Measurements from ENCODE around the gene EIF2B2. TPM values are rescaled to one million over a fixed set of nuclear protein-coding genes. Genes with fewer than 3 reads are reported as not detected.
A peak's percentile ranks its signal among the peaks of the same experiment; 100 is the strongest.

Gene EIF2B2
- total and polyA plus RNA-seq, 9 of the 15 experiments (the other 6 are each of a cell fraction or from before 2014, with no cell fraction given): 10.6 to 94.1 (median 38.9) TPM

DNA sequence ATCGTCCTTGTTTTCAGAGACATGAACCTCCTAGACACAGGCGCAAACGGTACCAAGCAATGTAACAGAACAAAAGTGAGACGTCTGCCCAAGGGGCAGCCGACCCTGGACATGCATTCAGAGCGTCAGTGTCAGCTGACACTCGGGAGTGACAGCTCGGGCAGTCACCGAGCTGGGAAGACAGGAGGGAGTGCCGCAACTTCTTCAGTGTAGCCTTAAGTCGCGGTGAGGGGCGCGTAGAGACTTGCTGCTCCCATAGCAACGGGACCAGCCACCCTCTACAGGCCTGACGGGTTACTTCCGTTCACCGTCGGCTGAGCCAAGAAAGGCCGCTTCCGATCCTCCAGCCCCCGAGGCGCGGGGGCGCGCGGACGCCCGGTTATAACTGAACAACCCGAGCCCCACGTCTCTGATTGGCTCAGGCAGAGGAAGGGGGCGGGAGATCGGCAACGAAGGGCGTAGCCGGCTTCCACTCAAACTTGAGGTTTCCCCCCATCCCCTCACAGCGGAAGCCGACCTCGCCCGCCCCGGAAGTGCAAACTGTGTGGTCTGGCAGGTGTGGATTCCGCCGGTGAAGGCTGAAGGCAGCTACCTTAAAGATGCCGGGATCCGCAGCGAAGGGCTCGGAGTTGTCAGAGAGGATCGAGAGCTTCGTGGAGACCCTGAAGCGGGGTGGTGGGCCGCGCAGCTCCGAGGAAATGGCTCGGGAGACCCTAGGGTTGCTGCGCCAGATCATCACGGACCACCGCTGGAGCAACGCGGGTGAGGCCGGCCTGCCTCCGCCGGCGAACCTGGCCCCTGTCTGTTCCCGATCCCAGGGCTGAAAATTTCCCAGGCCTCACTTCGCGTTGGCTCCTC lies at the start of gene EIF2B2 (continued):
- TF ChIP-seq IFI16 (CRISPR knock-in tag; IDR thresholded peaks at IDR 0.05) (no peak), TCF7L2 (IDR thresholded peaks at IDR 0.05; ENCODE audit: low read depth, low read length) (no peak), CEBPB (tag; IDR thresholded peaks at IDR 0.05) (no peak; the same call in 1 of the 2 replicates), LCOR (CRISPR knock-in tag; IDR thresholded peaks at IDR 0.05) (no peak), SNIP1 (IDR thresholded peaks at IDR 0.05; ENCODE audit: low read depth) (no peak), MEF2A (IDR thresholded peaks at IDR 0.05; ENCODE audit: control insufficient read depth, low read depth, low read length) (no peak), ZNF274 (IDR thresholded peaks at IDR 0.05; ENCODE audit: borderline replicate concordance, low read depth, low read length) (no peak), SMARCA5 (IDR thresholded peaks at IDR 0.05) (no peak), TCFL5 (CRISPR knock-in tag; conservative IDR thresholded peaks at IDR 0.05) (no peak), SMARCE1 (IDR thresholded peaks at IDR 0.05) (no peak), ZNF41 (CRISPR knock-in tag; conservative IDR thresholded peaks at IDR 0.05) (no peak), ZNF121 (CRISPR knock-in tag; conservative IDR thresholded peaks at IDR 0.05) (no peak)
- TF ChIP-seq, protein P1, sequence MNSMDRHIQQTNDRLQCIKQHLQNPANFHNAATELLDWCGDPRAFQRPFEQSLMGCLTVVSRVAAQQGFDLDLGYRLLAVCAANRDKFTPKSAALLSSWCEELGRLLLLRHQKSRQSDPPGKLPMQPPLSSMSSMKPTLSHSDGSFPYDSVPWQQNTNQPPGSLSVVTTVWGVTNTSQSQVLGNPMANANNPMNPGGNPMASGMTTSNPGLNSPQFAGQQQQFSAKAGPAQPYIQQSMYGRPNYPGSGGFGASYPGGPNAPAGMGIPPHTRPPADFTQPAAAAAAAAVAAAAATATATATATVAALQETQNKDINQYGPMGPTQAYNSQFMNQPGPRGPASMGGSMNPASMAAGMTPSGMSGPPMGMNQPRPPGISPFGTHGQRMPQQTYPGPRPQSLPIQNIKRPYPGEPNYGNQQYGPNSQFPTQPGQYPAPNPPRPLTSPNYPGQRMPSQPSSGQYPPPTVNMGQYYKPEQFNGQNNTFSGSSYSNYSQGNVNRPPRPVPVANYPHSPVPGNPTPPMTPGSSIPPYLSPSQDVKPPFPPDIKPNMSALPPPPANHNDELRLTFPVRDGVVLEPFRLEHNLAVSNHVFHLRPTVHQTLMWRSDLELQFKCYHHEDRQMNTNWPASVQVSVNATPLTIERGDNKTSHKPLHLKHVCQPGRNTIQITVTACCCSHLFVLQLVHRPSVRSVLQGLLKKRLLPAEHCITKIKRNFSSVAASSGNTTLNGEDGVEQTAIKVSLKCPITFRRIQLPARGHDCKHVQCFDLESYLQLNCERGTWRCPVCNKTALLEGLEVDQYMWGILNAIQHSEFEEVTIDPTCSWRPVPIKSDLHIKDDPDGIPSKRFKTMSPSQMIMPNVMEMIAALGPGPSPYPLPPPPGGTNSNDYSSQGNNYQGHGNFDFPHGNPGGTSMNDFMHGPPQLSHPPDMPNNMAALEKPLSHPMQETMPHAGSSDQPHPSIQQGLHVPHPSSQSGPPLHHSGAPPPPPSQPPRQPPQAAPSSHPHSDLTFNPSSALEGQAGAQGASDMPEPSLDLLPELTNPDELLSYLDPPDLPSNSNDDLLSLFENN (IDR thresholded peaks at IDR 0.05; ENCODE audit: low read depth in 2 of 2, low read length in 2 of 2): no peak
- TF ChIP-seq, protein P2, sequence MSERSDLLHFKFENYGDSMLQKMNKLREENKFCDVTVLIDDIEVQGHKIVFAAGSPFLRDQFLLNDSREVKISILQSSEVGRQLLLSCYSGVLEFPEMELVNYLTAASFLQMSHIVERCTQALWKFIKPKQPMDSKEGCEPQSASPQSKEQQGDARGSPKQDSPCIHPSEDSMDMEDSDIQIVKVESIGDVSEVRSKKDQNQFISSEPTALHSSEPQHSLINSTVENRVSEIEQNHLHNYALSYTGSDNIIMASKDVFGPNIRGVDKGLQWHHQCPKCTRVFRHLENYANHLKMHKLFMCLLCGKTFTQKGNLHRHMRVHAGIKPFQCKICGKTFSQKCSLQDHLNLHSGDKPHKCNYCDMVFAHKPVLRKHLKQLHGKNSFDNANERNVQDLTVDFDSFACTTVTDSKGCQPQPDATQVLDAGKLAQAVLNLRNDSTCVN (CRISPR knock-in tag; IDR thresholded peaks at IDR 0.05): no peak
- TF ChIP-seq, protein P3, sequence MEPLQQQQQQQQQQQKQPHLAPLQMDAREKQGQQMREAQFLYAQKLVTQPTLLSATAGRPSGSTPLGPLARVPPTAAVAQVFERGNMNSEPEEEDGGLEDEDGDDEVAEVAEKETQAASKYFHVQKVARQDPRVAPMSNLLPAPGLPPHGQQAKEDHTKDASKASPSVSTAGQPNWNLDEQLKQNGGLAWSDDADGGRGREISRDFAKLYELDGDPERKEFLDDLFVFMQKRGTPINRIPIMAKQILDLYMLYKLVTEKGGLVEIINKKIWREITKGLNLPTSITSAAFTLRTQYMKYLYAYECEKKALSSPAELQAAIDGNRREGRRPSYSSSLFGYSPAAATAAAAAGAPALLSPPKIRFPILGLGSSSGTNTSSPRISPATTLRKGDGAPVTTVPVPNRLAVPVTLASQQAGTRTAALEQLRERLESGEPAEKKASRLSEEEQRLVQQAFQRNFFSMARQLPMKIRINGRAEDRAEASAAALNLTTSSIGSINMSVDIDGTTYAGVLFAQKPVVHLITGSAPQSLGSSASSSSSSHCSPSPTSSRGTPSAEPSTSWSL (CRISPR knock-in tag; IDR thresholded peaks at IDR 0.05; ENCODE audit: borderline replicate concordance): no peak
- TF ChIP-seq, protein P4, sequence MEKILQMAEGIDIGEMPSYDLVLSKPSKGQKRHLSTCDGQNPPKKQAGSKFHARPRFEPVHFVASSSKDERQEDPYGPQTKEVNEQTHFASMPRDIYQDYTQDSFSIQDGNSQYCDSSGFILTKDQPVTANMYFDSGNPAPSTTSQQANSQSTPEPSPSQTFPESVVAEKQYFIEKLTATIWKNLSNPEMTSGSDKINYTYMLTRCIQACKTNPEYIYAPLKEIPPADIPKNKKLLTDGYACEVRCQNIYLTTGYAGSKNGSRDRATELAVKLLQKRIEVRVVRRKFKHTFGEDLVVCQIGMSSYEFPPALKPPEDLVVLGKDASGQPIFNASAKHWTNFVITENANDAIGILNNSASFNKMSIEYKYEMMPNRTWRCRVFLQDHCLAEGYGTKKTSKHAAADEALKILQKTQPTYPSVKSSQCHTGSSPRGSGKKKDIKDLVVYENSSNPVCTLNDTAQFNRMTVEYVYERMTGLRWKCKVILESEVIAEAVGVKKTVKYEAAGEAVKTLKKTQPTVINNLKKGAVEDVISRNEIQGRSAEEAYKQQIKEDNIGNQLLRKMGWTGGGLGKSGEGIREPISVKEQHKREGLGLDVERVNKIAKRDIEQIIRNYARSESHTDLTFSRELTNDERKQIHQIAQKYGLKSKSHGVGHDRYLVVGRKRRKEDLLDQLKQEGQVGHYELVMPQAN (IDR thresholded peaks at IDR 0.05; ENCODE audit: borderline replicate concordance): peak; percentile 53
- TF ChIP-seq, protein P5, sequence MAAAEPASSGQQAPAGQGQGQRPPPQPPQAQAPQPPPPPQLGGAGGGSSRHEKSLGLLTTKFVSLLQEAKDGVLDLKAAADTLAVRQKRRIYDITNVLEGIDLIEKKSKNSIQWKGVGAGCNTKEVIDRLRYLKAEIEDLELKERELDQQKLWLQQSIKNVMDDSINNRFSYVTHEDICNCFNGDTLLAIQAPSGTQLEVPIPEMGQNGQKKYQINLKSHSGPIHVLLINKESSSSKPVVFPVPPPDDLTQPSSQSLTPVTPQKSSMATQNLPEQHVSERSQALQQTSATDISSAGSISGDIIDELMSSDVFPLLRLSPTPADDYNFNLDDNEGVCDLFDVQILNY (CRISPR knock-in tag; IDR thresholded peaks at IDR 0.05): no peak
- TF ChIP-seq, protein P6, sequence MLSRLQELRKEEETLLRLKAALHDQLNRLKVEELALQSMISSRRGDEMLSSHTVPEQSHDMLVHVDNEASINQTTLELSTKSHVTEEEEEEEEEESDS (CRISPR knock-in tag; IDR thresholded peaks at IDR 0.05): no peak
